Stimulated activated CD4-positive, alpha-beta T cell treated with anti-CD3 and anti-CD28 coated beads, Interleukin-12 subunit alpha, Interleukin-12 subunit beta, amount 100 ng/mL, for 4 hours (primary cell): Measurements from ENCODE around the gene MYOG.

Source experiments
- DNase-seq: peaks from one replicate; pipeline ENCODE4 v3.0.0-alpha.2; 2020

Gene MYOG

GRCh38 chr1:203069030-203069747 is 16.6 kb downstream of the MYOG start:
- DNase-seq: no peak

- no peak for DNase-seq
These were observed 18.8 kb downstream of the MYOG start for GRCh38 chr1:203066965-203067364.

DNA sequence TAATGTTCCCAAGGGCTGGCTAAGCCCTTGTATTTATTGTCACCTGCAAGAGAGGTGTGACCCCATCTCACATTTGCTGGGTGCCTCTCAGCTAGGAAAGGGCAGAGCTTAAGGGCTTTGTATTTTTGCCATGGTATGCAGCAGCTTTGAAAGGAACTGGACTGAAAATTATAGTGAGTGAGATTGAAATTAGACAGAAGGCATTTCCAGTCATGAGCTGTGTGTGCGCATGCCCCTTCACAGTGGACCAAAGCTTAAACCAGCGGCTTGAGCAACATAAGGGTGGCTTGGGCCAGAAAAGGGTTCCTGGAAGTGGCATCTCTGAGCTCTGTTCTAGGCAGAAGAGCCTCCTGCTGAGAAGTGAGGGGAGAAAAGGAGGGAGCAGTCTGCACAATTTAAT is 19.8 kb downstream of the MYOG start:
- DNase-seq: no peak

- no peak for DNase-seq
These were observed 20.6 kb downstream of the MYOG start for GRCh38 chr1:203065191-203065590.

- DNase-seq: no peak
These were observed 22.5 kb downstream of the MYOG start for GRCh38 chr1:203063287-203063686.

DNA sequence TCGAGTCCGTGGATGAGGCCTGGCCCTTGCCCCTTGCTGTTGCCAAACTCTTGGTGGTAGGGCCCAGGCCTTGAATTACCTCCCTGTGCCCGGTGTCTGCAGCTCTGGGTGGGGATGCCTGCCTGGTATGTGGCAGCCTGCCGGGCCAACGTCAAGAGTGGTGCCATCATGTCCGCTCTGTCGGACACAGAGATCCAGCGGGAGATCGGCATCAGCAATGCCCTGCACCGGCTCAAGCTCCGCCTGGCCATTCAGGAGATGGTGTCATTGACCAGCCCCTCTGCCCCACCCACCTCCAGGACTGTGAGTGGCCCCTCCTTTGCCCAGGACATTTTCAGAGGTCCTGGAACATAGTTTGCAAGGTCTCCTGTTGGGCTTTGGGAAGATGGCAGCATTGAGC is 25.7 kb downstream of the MYOG start:
- DNase-seq: no peak

GRCh38 chr1:203059485-203059884 is 26.3 kb downstream of the MYOG start:
- no peak for DNase-seq

DNA sequence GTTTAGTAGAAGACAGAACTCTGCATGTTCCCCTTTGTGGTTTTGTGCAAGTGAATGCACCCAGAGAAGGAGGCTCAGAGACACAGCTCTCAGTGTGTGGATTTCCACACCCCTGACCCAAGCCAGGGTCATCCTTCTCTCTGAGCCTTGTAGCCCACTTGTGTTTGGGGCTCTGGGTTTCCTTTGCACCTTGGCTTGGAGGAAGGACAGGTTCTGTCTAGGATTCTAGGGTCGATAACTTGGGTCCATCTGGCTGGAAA is 27.2 kb downstream of the MYOG start:
- no peak for DNase-seq

DNA sequence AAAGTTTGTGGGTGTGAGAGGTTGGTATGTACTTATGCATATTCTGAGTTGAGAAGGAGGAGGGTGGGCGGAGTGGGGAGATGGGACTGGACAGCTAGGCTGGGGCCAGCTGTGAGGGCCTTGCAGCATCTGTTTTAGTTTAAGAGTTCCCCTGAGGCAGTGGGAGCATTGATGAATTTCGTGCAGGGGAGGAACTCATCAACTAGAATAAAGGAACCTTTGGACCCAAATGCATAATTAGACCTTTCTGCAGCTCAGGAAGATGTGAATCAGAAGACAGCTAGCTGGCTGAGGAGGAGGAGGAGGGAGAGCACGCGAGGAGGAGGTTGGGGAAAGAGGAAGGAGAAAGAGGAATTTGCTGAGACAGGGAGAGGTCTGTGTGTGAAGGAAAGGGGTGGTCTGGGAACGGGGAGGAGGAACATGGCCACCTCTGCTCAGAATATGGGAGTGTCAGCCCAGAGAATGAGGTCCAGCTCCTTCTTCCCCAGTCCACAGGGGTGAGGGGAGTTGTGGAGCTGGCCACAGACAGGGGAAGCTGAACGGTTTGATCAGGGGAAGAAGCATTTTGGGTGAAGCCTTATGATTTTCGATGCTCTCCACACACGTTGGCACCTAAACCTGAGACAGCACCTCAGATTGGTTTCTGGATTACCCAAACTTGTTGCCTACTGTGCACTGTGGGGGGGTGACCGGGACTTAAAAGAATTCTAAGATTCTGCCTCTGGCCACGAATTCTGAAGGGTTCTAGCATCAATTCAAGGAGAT is 27.7 kb downstream of the MYOG start:
- DNase-seq: no peak

- DNase-seq: no peak
These were observed 29.3 kb downstream of the MYOG start for GRCh38 chr1:203056516-203056915.

GRCh38 chr1:203056012-203056411 is 29.8 kb downstream of the MYOG start:
- DNase-seq: no peak

GRCh38 chr1:203055161-203055799 is 30.5 kb downstream of the MYOG start:
- no peak for DNase-seq

DNA sequence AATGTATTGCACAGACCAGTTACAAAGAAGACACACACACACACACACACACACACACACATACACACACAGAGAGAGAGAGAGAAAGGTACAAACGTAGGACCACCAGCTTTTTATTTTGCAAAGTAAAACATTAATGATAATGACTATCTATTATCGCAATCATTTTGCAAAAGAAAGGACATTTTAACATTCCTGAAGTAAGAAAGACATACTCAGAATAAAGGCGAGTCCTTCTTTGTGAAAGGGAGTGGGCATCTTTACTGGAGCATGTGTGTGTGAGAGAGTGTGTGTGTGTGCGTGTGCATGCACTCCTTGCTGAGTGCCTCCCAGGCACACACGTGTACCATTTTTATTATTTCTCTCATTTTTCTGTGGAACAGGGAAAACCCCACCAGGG is 31.2 kb downstream of the MYOG start:
- DNase-seq: no peak

DNA sequence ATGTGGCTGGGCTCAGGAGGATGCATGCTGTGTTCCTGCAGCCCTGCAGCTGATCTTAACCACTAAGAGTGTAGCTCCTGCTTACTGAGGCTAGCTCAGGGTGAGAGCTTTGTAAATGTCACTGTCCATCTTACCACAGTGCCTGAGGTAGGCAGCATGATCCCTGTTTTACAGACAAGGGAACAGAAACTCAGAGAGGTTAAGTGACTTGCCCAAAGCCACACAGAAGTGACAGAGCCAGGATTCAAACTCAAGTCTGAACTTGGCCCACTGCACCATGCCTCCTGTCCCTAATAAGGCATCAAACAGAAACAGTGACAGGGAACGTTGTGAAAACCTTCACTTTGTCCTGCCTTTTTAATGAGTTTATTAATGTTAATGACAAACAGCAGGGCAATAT is 31.6 kb downstream of the MYOG start:
- DNase-seq: no peak

- no peak for DNase-seq
These were observed 33.2 kb downstream of the MYOG start for GRCh38 chr1:203052601-203053000.

DNA sequence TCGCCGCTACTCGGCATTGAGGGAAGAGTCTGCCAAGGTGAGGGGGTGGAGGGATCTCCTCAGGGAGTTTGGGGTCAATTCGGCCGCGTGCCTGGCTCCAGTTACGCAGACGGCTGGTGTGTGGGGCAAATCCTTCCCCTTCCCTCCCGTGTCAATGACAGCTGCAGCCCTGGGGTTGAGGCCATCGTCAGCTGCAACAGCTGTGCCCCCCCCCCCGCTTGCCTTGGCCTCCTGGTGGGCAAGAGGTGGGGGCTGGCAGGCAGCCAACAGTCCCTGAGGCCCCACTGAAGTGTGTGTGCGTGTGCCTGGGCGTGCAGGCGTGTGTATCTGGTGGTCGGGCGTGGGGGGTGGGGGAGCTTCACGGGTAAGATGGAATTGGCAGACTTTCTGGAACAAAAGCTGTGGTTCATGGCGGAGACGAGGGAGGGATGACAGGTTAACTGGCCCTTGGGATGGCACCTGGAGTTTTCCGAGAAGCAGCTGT is 33.9 kb downstream of the MYOG start:
- no peak for DNase-seq

- DNase-seq: no peak
These were observed 35.0 kb downstream of the MYOG start for GRCh38 chr1:203050826-203051225.

DNA sequence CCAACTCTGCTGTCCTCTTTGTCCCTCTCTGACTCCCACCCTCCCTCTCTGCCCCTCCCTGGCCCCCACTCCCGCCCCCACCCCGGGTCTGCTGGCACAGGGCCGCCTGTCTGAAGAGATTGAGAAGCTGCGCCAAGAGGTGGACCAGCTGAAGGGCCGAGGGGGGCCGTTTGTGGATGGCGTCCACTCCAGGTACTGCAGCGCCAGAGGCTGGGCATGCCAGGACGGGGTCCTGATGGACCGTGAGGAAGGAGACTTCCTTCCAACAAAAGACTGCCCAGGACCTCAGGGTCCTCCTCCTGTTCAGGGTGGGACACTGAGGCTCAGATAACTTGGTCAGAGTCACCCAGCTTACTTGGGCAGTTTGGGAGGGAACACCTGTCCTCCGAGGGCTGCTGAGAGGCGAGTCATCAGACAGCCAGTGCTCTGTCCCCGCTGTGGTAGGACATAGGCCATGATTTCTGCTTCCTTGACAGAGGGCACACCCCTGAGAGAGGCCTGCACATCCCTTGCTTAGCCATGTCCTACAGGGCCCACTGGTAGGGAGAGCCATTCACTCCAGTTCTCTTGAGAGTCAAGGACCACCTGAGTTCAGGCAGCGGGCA is 36.1 kb downstream of the MYOG start:
- no peak for DNase-seq

DNA sequence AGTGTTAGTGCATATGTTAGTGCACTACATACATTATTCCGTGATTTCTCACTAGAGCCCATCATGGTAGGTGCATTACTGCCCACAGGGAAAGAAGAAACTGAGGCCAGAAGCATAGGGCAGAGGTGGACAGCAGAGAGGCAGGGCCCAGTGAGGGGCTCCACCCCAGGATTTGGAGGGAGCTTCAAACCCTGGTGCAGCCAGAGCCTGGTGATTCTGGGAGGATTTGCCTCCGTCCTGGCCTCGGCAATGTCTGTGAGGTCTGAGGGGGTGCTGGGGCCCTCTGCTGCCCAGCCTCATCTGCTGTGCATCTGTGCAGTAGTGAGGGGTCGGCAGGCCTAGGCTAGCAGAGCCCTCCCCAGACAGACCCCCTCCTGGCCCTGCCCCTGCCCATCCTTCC is 36.7 kb downstream of the MYOG start:
- no peak for DNase-seq

- no peak for DNase-seq
These were observed 37.2 kb downstream of the MYOG start for GRCh38 chr1:203048555-203049051.

DNA sequence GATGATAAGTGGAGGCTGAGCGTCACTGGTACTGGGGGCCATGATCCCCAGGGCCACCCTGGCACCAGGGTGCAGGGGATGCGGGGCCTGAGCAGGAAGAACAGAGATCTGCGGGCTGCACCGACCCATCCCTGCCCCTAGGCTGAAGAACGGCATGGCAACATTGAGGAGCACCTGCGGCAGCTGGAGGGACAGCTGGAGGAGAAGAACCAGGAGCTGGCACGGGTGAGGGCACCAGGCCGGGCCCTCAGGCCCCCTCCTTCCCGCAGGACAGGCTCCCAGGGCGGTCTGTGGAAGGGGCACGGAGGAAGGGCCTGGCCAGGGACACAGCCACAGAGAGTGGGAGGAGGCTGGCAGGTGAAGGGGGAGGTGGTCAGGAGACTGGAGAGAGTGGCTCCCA is 37.7 kb downstream of the MYOG start:
- no peak for DNase-seq

DNA sequence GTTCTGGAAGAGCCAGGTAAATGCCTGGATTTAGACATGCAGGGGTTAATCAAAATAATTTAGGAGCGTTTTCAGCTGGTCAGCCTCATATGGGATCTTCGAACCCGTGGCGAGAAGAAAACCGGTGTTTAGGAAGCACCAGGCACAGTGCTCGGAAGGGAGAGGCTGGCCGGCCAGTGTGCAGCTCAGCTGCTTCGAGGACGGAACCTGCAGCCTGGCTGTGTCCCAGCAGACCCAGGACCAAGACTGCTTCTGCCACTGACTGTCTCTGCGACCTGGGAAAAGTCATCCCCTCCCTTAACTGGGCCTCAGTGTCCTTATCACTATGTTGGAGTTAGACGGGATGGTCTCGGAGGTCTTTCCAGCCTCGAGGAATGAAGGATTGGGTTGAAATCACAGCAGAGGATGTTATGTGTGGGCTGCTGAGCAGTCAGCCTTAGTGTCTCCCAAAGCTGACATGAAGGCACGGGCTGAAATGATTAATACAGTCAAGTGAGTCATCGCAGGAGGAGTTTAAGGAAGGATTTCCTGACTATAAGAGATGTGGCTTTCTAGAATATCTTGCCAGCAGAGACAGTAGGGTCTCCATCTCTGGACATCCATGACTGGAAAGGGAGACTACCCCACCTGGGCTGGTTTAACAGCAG is 38.7 kb downstream of the MYOG start:
- no peak for DNase-seq
